Tibial artery (tissue), 4 donors: ENCODE data around the gene UBQLN1.

Experiments used
- DNase-seq, 2 donors: peaks; one replicate each; pipeline ENCODE4 v3.0.0-alpha.2; 2019
- H3K27ac ChIP-seq, 2 donors: fragments of 200-600 bp; sonication (generic) in 1 of 2; 1 replicate in 1 of 2; 2 replicates in 1 of 2; pipeline ENCODE4 v1.5.1; 2018 to 2019; ENCODE audit warnings: mild to moderate bottlenecking in 1 of 2
- H3K27me3 ChIP-seq, 2 donors: fragments of 200-600 bp; sonication (generic) in 1 of 2; one replicate each; pipeline versions ENCODE4 v1.5.1 to v1.6.0; 2016 to 2019
- H3K36me3 ChIP-seq, 3 donors: fragments of 200-600 bp; sonication (generic) in 2 of 3; one replicate each; pipeline ENCODE4 v1.5.1; 2016 to 2019; ENCODE audit warnings: mild to moderate bottlenecking in 2 of 3
- H3K4me1 ChIP-seq, 4 donors: fragments of 200-600 bp; sonication (generic) in 2 of 4; 1 replicate in 3 of 4; 2 replicates in 1 of 4; pipeline ENCODE4 v1.5.1; 2016 to 2019
- H3K4me3 ChIP-seq, 2 donors: fragments of 200-600 bp; sonication (generic) in 1 of 2; 1 replicate in 1 of 2; 2 replicates in 1 of 2; pipeline ENCODE4 v1.5.1; 2018 to 2019; ENCODE audit warnings: mild to moderate bottlenecking in 2 of 2
- H3K9me3 ChIP-seq, 3 donors: fragments of 200-600 bp; sonication (generic) in 1 of 3; one replicate each; pipeline ENCODE4 v1.5.1; 2016 to 2019
- intact Hi-C: fragments of 100-400 bp; cut with DNase I; formaldehyde crosslinking; loops from one replicate; pipeline ENCODE4 v1.15.0; 2023; ENCODE audit warnings: low total_unique reads
- TF ChIP-seq, protein P1 (sequence below), 2 experiments: fragments of 200-600 bp in 1 of 2; fragments of 450-650 bp in 1 of 2; IDR thresholded peaks; one replicate each; pipeline ENCODE4 v1.5.1; 2017 to 2019; ENCODE audit warnings: antibody characterized with exemption in 2 of 2, mild to moderate bottlenecking in 1 of 2, moderate library complexity in 1 of 2

Gene UBQLN1

DNA sequence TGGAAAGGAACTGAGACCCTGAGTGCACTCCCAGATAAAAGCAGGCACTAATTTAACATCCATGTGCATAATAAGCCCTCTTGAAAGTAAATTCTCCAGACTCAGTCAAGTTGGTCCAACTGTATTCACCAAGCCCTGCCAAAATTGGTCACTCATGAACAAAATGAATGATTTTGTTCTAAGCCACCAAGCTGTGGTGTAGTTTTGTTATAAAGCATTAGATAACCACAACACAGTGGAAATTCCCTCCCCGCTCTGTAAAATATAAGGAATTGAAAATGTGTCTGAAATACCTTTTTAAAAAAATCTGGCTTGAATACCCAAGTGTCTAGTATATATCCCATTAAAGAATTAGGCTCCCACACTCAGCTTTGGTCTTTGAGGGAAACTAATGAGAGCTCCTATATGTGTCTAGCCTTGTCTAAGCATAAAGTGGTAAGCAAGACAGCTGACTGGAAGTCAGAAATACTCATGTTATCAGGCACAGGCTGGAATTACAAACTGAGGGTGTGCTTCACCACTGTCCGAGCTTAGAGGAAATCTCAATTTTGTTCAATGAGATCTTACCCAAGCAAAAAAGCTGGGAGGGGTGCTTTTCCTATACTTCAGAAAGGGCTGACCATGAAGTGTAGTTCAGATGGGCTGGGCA lies 51.6 kb downstream of the UBQLN1 start:
- intact Hi-C loops: no loop called here
- H3K27me3 ChIP-seq: no peaks in the 10 kb centered on the region
- H3K9me3 ChIP-seq: no peaks in the 10 kb centered on the region
- no peak overlapping the region for H3K4me3 ChIP-seq
- H3K27ac ChIP-seq: no peak overlapping the region
- no peaks in the 10 kb centered on the region for H3K4me1 ChIP-seq
- DNase-seq: no peak
- peaks cover 51 to 93% (median 88%) of the 10 kb centered on the region in 3 donors for H3K36me3 ChIP-seq
- TF ChIP-seq, protein P1, sequence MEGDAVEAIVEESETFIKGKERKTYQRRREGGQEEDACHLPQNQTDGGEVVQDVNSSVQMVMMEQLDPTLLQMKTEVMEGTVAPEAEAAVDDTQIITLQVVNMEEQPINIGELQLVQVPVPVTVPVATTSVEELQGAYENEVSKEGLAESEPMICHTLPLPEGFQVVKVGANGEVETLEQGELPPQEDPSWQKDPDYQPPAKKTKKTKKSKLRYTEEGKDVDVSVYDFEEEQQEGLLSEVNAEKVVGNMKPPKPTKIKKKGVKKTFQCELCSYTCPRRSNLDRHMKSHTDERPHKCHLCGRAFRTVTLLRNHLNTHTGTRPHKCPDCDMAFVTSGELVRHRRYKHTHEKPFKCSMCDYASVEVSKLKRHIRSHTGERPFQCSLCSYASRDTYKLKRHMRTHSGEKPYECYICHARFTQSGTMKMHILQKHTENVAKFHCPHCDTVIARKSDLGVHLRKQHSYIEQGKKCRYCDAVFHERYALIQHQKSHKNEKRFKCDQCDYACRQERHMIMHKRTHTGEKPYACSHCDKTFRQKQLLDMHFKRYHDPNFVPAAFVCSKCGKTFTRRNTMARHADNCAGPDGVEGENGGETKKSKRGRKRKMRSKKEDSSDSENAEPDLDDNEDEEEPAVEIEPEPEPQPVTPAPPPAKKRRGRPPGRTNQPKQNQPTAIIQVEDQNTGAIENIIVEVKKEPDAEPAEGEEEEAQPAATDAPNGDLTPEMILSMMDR (IDR thresholded peaks at IDR 0.05): no peak

DNA sequence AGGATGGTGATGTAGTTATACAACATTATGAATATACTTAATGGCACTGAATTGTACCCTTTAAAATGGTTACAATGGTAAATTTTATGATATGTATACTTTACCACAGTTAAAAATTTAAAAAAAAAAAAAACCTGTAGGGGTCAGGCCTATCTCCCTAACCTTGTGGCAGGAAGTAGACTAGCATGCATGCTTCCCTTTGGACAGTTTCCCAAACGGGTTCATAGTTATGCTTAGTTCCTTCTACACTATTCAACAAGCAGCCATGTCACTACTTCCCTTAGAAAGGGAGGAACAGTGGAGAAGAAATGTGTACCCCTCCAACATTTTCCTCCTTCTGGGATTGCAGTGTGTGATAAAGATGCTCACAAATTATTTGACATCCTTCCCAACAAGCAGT lies 52.3 kb downstream of the UBQLN1 start:
- no peaks in the 10 kb centered on the region for H3K27me3 ChIP-seq
- no peaks in the 10 kb centered on the region for H3K9me3 ChIP-seq
- TF ChIP-seq, protein P1 (IDR thresholded peaks at IDR 0.05): no peak
- intact Hi-C loops: no loop called here
- no peak for DNase-seq
- no peak overlapping the region for H3K27ac ChIP-seq
- peaks cover 46 to 92% (median 87%) of the 10 kb centered on the region in 3 donors for H3K36me3 ChIP-seq
- H3K4me1 ChIP-seq: no peaks in the 10 kb centered on the region
- no peak overlapping the region for H3K4me3 ChIP-seq

- H3K27ac ChIP-seq: no peak overlapping the region
- no peak overlapping the region for H3K4me3 ChIP-seq
- no peaks in the 10 kb centered on the region for H3K27me3 ChIP-seq
- peaks cover 24 to 73% (median 72%) of the 10 kb centered on the region in 3 donors for H3K36me3 ChIP-seq
- TF ChIP-seq, protein P1 (IDR thresholded peaks at IDR 0.05): no peak
- H3K4me1 ChIP-seq: no peaks in the 10 kb centered on the region
- no peak for DNase-seq
- intact Hi-C loops: no loop called here
- H3K9me3 ChIP-seq: no peaks in the 10 kb centered on the region
These were observed 55.3 kb downstream of the UBQLN1 start for GRCh38 chr9:83652433-83652832.

DNA sequence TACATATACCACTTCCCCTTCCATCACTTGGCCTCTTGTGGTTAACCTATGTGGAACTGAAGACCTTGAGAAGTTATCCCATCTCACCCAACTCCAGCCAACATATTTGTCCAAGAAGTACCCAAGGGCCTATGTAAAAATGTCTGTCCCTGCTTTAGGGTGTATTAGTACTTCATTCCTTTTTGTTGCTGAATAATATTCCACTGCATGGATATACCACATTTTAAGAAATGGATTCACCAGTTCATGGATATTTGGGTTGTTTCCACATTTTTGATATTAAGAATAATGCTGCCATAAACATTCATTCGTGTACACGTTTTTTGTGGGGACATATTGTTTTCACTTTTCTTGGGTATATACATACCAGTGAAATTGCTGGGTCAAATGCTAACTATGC lies 56.2 kb downstream of the UBQLN1 start:
- DNase-seq: no peak
- H3K9me3 ChIP-seq: no peaks in the 10 kb centered on the region
- intact Hi-C loops: no loop called here
- no peaks in the 10 kb centered on the region for H3K27me3 ChIP-seq
- H3K4me1 ChIP-seq: no peaks in the 10 kb centered on the region
- TF ChIP-seq, protein P1 (IDR thresholded peaks at IDR 0.05): no peak
- peaks cover 21 to 69% (median 69%) of the 10 kb centered on the region in 3 donors for H3K36me3 ChIP-seq
- no peak overlapping the region for H3K27ac ChIP-seq
- H3K4me3 ChIP-seq: no peak overlapping the region

DNA sequence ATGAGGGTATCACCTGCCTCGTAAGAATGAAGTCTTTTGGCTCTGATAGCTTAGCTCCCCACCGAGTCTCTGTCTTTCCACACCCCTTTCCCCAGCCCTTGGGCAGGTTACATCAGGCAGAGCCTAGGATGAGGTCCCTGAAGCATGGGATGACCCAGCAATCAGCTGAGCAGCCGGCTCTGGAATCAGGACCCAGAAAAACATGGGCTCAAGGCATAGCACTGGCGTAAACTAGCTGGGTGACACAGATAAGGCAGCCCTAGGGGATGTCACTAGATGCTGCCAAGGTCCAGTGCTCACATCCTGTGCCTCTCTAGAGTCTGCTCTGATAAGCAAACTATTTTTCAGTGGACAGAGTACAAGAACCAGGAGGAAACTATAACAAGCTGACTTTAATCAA lies 58.2 kb downstream of the UBQLN1 start:
- no peak overlapping the region for H3K4me3 ChIP-seq
- TF ChIP-seq, protein P1 (IDR thresholded peaks at IDR 0.05): no peak
- intact Hi-C loops: no loop called here
- peaks cover 21 to 64% (median 63%) of the 10 kb centered on the region in 3 donors for H3K36me3 ChIP-seq
- H3K4me1 ChIP-seq: no peaks in the 10 kb centered on the region
- no peak overlapping the region for H3K27ac ChIP-seq
- H3K27me3 ChIP-seq: no peaks in the 10 kb centered on the region
- no peaks in the 10 kb centered on the region for H3K9me3 ChIP-seq
- no peak for DNase-seq
